Gastrocnemius medialis (tissue), 4 donors: ENCODE data around the gene ARAP2. TPM values are rescaled to one million over a fixed set of nuclear protein-coding genes. Genes with fewer than 3 reads are reported as not detected.
A peak's percentile ranks its signal among the peaks of the same experiment; 100 is the strongest.

Source experiments
- ATAC-seq, 2 donors: fragments of 150-250 bp; one replicate each; pipeline ENCODE4 v1.9.1; 2016
- DNase-seq, 2 donors: peaks; one replicate each; pipeline ENCODE4 v3.0.0-alpha.2; 2019
- H3K27ac ChIP-seq, 4 donors: fragments of 200-600 bp; sonication (generic); 1 replicate in 1 of 4; 2 replicates in 3 of 4; pipeline ENCODE4 v1.5.1; 2016 to 2018; ENCODE audit warnings: mild to moderate bottlenecking in 2 of 4, moderate library complexity in 1 of 4
- H3K27me3 ChIP-seq, 3 donors: fragments of 200-600 bp; sonication (generic) in 2 of 3; 1 replicate in 1 of 3; 2 replicates in 2 of 3; pipeline versions ENCODE4 v1.5.1 to v1.6.0; 2016 to 2019; ENCODE audit warnings: mild to moderate bottlenecking in 1 of 3, moderate library complexity in 1 of 3
- H3K36me3 ChIP-seq, 2 donors: fragments of 200-600 bp; sonication (generic) in 1 of 2; one replicate each; pipeline ENCODE4 v1.5.1; 2017 to 2018
- H3K4me1 ChIP-seq, 2 donors: fragments of 200-600 bp; sonication (generic) in 1 of 2; one replicate each; pipeline ENCODE4 v1.5.1; 2016 to 2017; ENCODE audit warnings: mild to moderate bottlenecking in 2 of 2
- H3K4me3 ChIP-seq, 4 donors: fragments of 200-600 bp; sonication (generic) in 3 of 4; 1 replicate in 1 of 4; 2 replicates in 3 of 4; pipeline ENCODE4 v1.5.1; 2016 to 2019; ENCODE audit warnings: mild to moderate bottlenecking in 2 of 4
- H3K9me3 ChIP-seq, 3 donors: fragments of 200-600 bp; sonication (generic) in 2 of 3; 1 replicate in 1 of 3; 2 replicates in 2 of 3; pipeline ENCODE4 v1.5.1; 2016 to 2019
- POLR2A ChIP-seq, 2 donors: fragments of 450-650 bp; IDR thresholded peaks; one replicate each; pipeline ENCODE4 v1.6.1; 2017; ENCODE audit warnings: antibody characterized with exemption in 2 of 2, mild to moderate bottlenecking in 2 of 2, moderate library complexity in 2 of 2
- in situ Hi-C, 4 donors: fragments of 200-750 bp; cut with MboI; loops; one replicate each; pipeline versions ENCODE4 v1.15.0 to v1.8.0; 2017; ENCODE audit warnings: low sequenced_read_pairs in 4 of 4
- intact Hi-C: fragments of 100-400 bp; cut with DNase I; formaldehyde crosslinking; loops from one replicate; pipeline ENCODE4 v1.15.1; 2023; ENCODE audit warnings: low total_unique reads
- total RNA-seq, 4 donors: library from RNA; depleted of rRNA; stranded (reverse); fragments of >200 nt; gene quantifications; one replicate each; pipeline versions ENCODE4 v1.1.0 to v1.2.3, GENCODE V29; 2016
- TF ChIP-seq, protein P1 (sequence below), 5 experiments: fragments of 450-650 bp in 3 of 5; fragments of 200-600 bp in 2 of 5; sonication (generic) in 2 of 5; IDR thresholded peaks in 4 of 5; conservative IDR thresholded peaks in 1 of 5; 1 replicate in 4 of 5; 2 replicates in 1 of 5; pipeline ENCODE4 v1.5.1; 2016 to 2019; ENCODE audit warnings: antibody characterized with exemption in 5 of 5, mild to moderate bottlenecking in 3 of 5, moderate library complexity in 3 of 5

The ARAP2 gene
- total RNA-seq, 4 donors from 2014 or later, result 0.32 to 10.3 (median 1.1) TPM

DNA sequence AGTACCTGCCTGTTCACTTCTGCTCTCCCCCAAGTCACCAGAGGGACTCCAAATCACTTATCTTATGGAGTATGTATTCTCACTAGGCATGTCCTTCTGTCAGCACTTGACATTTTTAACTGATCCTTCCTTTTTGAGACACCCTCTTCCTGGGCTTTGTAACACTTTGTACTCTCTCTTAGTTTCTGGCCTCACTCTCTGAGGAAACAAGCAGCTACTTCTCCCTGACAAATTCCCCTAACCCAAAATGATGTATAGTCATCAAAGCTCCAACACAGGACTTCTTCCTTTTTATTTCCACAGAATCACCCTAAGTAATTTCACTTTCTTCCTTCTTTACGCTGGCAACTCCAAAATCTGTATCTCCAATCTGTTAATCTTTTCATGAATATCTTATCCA is 101.8 kb downstream of the ARAP2 start:
- Histone ChIP-seq H3K27me3 (no peaks in the 10 kb centered on the region), H3K36me3 (no peaks in the 10 kb centered on the region), H3K4me3 (no peak overlapping the region), H3K27ac (no peak overlapping the region), H3K4me1 (no peaks in the 10 kb centered on the region), H3K9me3 (no peaks in the 10 kb centered on the region)
- TF ChIP-seq, protein P1, sequence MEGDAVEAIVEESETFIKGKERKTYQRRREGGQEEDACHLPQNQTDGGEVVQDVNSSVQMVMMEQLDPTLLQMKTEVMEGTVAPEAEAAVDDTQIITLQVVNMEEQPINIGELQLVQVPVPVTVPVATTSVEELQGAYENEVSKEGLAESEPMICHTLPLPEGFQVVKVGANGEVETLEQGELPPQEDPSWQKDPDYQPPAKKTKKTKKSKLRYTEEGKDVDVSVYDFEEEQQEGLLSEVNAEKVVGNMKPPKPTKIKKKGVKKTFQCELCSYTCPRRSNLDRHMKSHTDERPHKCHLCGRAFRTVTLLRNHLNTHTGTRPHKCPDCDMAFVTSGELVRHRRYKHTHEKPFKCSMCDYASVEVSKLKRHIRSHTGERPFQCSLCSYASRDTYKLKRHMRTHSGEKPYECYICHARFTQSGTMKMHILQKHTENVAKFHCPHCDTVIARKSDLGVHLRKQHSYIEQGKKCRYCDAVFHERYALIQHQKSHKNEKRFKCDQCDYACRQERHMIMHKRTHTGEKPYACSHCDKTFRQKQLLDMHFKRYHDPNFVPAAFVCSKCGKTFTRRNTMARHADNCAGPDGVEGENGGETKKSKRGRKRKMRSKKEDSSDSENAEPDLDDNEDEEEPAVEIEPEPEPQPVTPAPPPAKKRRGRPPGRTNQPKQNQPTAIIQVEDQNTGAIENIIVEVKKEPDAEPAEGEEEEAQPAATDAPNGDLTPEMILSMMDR (IDR thresholded peaks at IDR 0.05 in 4 of 5, conservative IDR thresholded peaks at IDR 0.05 in 1 of 5), result no peak
- no peak for TF ChIP-seq POLR2A (IDR thresholded peaks at IDR 0.05)
- DNase-seq (no peak), ATAC-seq (peak in 1 of 2 donors; percentile 27)
- intact Hi-C loops, result no loop called here
- in situ Hi-C loops, result loop anchor here in 2 of 4 donors (10.0 to 25.0 kb wide), 2 partner anchors 58 to 105 kb away; no protein-coding TSS in a partner anchor

DNA sequence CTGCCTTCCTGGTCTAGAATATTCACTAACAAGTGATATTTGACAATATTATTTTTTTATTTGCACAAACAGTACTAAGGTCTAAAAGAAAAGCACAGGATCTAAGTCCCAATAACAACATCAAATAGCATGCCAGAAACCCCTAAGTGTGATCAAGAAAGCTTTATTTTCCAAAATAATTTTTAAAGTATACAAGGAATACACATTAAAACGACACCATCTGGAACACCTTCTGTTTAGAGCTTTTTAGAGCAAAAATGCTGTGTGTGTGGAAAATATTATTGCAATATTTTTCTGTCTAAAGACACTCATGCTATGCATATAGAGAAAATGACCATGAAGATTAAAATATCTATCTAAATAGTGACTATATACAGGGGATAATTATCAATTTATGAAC is 103.1 kb downstream of the ARAP2 start:
- no peak overlapping the region for H3K4me3 ChIP-seq
- intact Hi-C loops (no loop called here), in situ Hi-C loops (loop anchor here in 2 of 4 donors (10.0 to 25.0 kb wide), 2 partner anchors 56 to 104 kb away; no protein-coding TSS in a partner anchor)
- no peaks in the 10 kb centered on the region for H3K4me1 ChIP-seq
- no peaks in the 10 kb centered on the region for H3K36me3 ChIP-seq
- no peak overlapping the region for H3K27ac ChIP-seq
- DNase-seq (no peak), ATAC-seq (no peak)
- TF ChIP-seq, protein P1 (IDR thresholded peaks at IDR 0.05 in 4 of 5, conservative IDR thresholded peaks at IDR 0.05 in 1 of 5), result no peak
- TF ChIP-seq POLR2A (IDR thresholded peaks at IDR 0.05), result no peak
- H3K9me3 ChIP-seq, result no peaks in the 10 kb centered on the region
- no peaks in the 10 kb centered on the region for H3K27me3 ChIP-seq

DNA sequence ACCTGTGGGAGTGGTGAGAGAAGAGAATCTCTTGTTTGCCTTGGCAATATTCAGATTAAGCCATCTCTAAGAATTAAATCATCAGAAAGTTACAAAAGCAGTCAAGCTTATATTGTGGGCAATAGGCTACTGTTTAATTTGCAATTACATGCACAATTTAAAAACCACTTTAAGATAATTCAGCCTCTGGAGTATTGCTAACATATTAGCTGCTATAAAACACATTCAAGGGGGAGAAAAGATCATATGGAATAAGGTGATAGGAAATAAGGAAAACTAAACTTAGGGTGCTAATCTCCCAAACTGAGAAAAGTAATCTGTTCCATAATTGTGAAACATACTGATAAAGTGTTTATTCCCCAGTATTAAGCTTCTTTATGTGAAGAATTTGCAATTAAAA is 103.9 kb downstream of the ARAP2 start:
- no peaks in the 10 kb centered on the region for H3K36me3 ChIP-seq
- TF ChIP-seq POLR2A (IDR thresholded peaks at IDR 0.05), result no peak
- TF ChIP-seq, protein P1 (IDR thresholded peaks at IDR 0.05 in 4 of 5, conservative IDR thresholded peaks at IDR 0.05 in 1 of 5), result no peak
- no peak overlapping the region for H3K4me3 ChIP-seq
- ATAC-seq (no peak), DNase-seq (no peak)
- no peaks in the 10 kb centered on the region for H3K27me3 ChIP-seq
- intact Hi-C loops, result no loop called here
- no peak overlapping the region for H3K27ac ChIP-seq
- no peaks in the 10 kb centered on the region for H3K4me1 ChIP-seq
- in situ Hi-C loops, result loop anchor here in 2 of 4 donors (10.0 to 25.0 kb wide), 2 partner anchors 56 to 103 kb away; no protein-coding TSS in a partner anchor
- H3K9me3 ChIP-seq, result no peaks in the 10 kb centered on the region

DNA sequence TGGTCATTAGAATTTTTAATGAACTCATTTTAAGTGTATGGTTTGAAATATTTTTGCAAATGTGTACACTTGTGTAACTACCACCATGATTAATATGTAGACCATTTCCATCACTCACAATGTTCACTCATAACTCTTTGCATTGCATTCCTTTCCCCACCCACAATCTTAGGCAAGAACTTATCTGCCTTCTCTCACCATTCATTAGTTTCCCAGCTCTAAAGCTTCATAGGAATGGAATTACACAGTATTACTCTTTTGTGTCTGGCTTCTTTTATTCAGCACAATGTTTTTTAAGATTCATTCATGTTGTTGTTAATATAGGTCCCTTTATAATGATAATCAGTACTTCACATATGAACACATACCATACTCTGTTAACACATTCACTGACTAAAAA is 106.1 kb downstream of the ARAP2 start:
- in situ Hi-C loops, result loop anchor here in 1 of 4 donors (25.0 kb wide), 1 partner anchor 101 kb away; no protein-coding TSS in a partner anchor
- no peak for DNase-seq
- no peak for ATAC-seq
- Histone ChIP-seq H3K27ac (no peak overlapping the region), H3K9me3 (no peaks in the 10 kb centered on the region), H3K4me3 (no peak overlapping the region), H3K27me3 (no peaks in the 10 kb centered on the region), H3K36me3 (no peaks in the 10 kb centered on the region), H3K4me1 (no peaks in the 10 kb centered on the region)
- intact Hi-C loops, result no loop called here
- TF ChIP-seq, protein P1 (IDR thresholded peaks at IDR 0.05 in 4 of 5, conservative IDR thresholded peaks at IDR 0.05 in 1 of 5), result no peak
- TF ChIP-seq POLR2A (IDR thresholded peaks at IDR 0.05), result no peak

DNA sequence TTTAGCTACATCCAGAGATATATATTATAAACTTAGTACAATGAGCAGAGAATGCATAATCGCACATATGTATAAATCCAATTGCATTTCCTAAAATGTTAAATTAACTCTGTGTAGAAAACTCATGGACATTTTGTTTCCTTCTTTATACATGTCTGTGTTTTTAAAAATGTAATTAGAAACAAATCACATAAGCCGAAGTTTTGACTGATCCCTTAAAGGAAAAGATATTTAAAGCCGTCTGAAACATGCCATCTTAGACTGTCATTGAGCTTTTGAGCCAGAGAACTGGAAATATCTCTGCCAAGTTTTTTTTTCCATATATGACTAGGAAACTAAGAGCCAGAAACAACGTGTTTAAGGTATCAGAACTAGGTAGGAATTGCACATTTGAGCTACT is 107.0 kb downstream of the ARAP2 start:
- DNase-seq (no peak), ATAC-seq (no peak)
- no peaks in the 10 kb centered on the region for H3K9me3 ChIP-seq
- no peak overlapping the region for H3K27ac ChIP-seq
- TF ChIP-seq, protein P1 (IDR thresholded peaks at IDR 0.05 in 4 of 5, conservative IDR thresholded peaks at IDR 0.05 in 1 of 5), result no peak
- TF ChIP-seq POLR2A (IDR thresholded peaks at IDR 0.05), result no peak
- no peak overlapping the region for H3K4me3 ChIP-seq
- intact Hi-C loops, result no loop called here
- H3K36me3 ChIP-seq, result no peaks in the 10 kb centered on the region
- in situ Hi-C loops, result loop anchor here in 1 of 4 donors (25.0 kb wide), 1 partner anchor 100 kb away; no protein-coding TSS in a partner anchor
- H3K4me1 ChIP-seq, result no peaks in the 10 kb centered on the region
- H3K27me3 ChIP-seq, result no peaks in the 10 kb centered on the region
